Measurements from ENCODE around the gene SLC35F5. TPM values are rescaled to one million over a fixed set of nuclear protein-coding genes. Genes with fewer than 3 reads are reported as not detected.
A peak's percentile ranks its signal among the peaks of the same experiment; 100 is the strongest.

The SLC35F5 gene, protein sequence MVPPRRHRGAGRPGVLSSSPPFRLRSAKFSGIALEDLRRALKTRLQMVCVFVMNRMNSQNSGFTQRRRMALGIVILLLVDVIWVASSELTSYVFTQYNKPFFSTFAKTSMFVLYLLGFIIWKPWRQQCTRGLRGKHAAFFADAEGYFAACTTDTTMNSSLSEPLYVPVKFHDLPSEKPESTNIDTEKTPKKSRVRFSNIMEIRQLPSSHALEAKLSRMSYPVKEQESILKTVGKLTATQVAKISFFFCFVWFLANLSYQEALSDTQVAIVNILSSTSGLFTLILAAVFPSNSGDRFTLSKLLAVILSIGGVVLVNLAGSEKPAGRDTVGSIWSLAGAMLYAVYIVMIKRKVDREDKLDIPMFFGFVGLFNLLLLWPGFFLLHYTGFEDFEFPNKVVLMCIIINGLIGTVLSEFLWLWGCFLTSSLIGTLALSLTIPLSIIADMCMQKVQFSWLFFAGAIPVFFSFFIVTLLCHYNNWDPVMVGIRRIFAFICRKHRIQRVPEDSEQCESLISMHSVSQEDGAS
- total RNA-seq: 28.1 and 30.6 TPM in 2 replicates
- long read RNA-seq, full-length matches to known transcripts: 23 of 45 reads
- long read RNA-seq, partial matches to known transcripts: 4 of 45 reads
- long read RNA-seq, other reads (novel, unspliced or antisense): 18 of 45 reads

DNA sequence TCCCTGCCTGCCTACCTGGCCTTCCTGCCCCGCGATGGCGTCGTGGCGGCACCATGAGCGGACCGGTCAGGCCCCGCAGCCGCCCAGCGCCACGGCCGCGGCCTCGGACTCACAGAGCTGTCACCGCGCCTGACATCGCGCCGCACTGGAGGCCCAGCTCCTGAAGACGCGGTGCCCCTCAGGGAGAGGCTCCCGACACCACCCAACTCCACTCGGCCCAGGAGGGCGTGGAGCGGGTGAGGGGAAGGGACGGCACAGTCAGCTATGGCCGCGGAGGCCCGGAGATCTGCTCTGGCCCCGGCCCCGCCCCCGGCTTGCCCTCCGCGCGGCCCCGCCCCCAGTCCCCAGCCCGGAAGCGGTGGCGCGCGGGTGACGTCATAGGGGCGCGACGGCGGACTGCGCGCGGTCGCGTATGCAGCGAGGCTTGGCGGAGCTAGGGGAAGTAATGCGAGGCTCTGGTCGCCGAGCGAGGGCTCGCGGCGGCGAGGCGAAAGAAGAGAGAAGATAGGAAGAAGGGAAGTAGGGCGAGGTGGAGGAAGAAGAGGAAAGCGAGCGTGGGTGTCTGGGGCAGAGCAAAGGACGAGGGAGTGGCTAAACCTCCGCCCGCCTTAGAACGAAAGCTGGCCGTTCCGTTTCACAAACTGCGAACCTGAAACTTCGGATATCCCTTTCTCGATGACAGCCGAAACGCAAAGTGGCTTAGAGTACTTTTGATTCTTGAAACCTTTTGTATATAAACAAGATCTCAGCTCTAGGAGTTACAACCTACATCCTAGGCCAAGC is at the start of gene SLC35F5:
Gene SLC35F5, minus strand, starts transcription at position 288 of the 783 bp plus-strand sequence. Its CDS starts 233 bp downstream, at position 55.
- Mint-ChIP-seq H3K27ac (ENCODE audit: unreplicated experiment) (peak within 1 kb of the TSS; percentile 99), H3K4me3 (peak within 1 kb of the TSS; percentile 95), H3K36me3 (ENCODE audit: low read depth) (no peaks in the 10 kb centered on the region), H3K9me3 (no peaks in the 10 kb centered on the region), H3K27me3 (ENCODE audit: low read depth) (no peaks in the 10 kb centered on the region), H3K4me1 (peaks cover 21% of the 10 kb centered on the region)
- no peak for TF ChIP-seq CTCF (conservative IDR thresholded peaks at IDR 0.05)
- DNase-seq (ENCODE audit: low read depth, low spot score): peak; percentile 94

GRCh38 chr2:113799375-113799774 is 42.9 kb upstream of the SLC35F5 start:
- H3K4me3 Mint-ChIP-seq: no peak overlapping the region
- peaks cover 5% of the 10 kb centered on the region for H3K27me3 Mint-ChIP-seq (ENCODE audit: low read depth)
- no peak overlapping the region for H3K27ac Mint-ChIP-seq (ENCODE audit: unreplicated experiment)
- TF ChIP-seq CTCF (conservative IDR thresholded peaks at IDR 0.05): no peak
- DNase-seq (ENCODE audit: low read depth, low spot score): no peak
- no peaks in the 10 kb centered on the region for H3K9me3 Mint-ChIP-seq
- no peaks in the 10 kb centered on the region for H3K36me3 Mint-ChIP-seq (ENCODE audit: low read depth)
- H3K4me1 Mint-ChIP-seq: no peaks in the 10 kb centered on the region

GRCh38 chr2:113797237-113797636 is 40.8 kb upstream of the SLC35F5 start:
- peaks cover 5% of the 10 kb centered on the region for H3K27me3 Mint-ChIP-seq (ENCODE audit: low read depth)
- H3K4me1 Mint-ChIP-seq: no peaks in the 10 kb centered on the region
- no peak for TF ChIP-seq CTCF (conservative IDR thresholded peaks at IDR 0.05)
- H3K27ac Mint-ChIP-seq (ENCODE audit: unreplicated experiment): no peak overlapping the region
- no peaks in the 10 kb centered on the region for H3K9me3 Mint-ChIP-seq
- H3K4me3 Mint-ChIP-seq: no peak overlapping the region
- DNase-seq (ENCODE audit: low read depth, low spot score): no peak
- no peaks in the 10 kb centered on the region for H3K36me3 Mint-ChIP-seq (ENCODE audit: low read depth)

DNA sequence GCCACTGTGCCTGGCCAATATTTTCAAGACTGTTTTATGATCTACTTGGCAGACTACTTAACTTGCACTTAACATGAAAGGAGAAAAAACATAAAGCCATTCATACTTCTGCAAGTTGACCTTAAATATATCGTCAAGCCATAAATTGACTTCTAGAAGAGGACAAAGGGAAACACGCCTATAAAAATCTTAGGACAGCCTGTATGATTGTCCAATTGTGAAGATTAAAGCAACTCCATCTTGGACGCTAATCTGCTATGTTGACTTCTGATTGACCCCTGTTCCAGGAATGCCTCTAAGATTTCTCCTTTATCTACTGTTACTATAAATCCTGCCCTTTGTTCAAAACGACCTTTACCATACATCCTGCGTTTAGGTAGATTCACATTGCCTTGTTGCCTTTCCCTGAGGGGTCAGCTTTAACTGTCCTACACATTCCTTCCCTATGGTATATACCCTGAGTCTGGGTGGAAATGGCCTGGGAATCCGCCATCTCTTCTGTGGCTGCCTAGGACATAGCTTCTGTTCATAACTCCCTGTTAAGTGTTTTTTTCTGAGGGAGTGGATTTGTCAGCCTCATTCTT is 40.2 kb upstream of the SLC35F5 start:
- Mint-ChIP-seq H3K9me3 (no peaks in the 10 kb centered on the region), H3K4me1 (no peaks in the 10 kb centered on the region), H3K27ac (ENCODE audit: unreplicated experiment) (no peak overlapping the region), H3K27me3 (ENCODE audit: low read depth) (peaks cover 5% of the 10 kb centered on the region), H3K4me3 (no peak overlapping the region), H3K36me3 (ENCODE audit: low read depth) (no peaks in the 10 kb centered on the region)
- TF ChIP-seq CTCF (conservative IDR thresholded peaks at IDR 0.05): no peak
- DNase-seq (ENCODE audit: low read depth, low spot score): no peak

GRCh38 chr2:113795405-113795920 is 39.0 kb upstream of the SLC35F5 start:
- Mint-ChIP-seq H3K27me3 (ENCODE audit: low read depth) (peaks cover 5% of the 10 kb centered on the region), H3K36me3 (ENCODE audit: low read depth) (no peaks in the 10 kb centered on the region), H3K4me1 (no peaks in the 10 kb centered on the region), H3K9me3 (no peaks in the 10 kb centered on the region), H3K27ac (ENCODE audit: unreplicated experiment) (no peak overlapping the region), H3K4me3 (no peak overlapping the region)
- no peak for DNase-seq (ENCODE audit: low read depth, low spot score)
- no peak for TF ChIP-seq CTCF (conservative IDR thresholded peaks at IDR 0.05)
